Gastroesophageal sphincter (tissue), 3 donors: ENCODE results near the gene GNAO1.

ENCODE experiments used
- CTCF ChIP-seq, 4 experiments: fragments of 200-600 bp in 2 of 4; fragments of 450-650 bp in 2 of 4; sonication (generic) in 1 of 4; IDR thresholded peaks; one replicate each; pipeline ENCODE4 v1.5.1; 2017 to 2019; ENCODE audit warnings: antibody characterized with exemption in 4 of 4, mild to moderate bottlenecking in 2 of 4, moderate library complexity in 2 of 4
- EP300 ChIP-seq: sonication (generic); formaldehyde crosslinking; IDR thresholded peaks from one replicate; pipeline ENCODE4 v1.6.1; 2017; ENCODE audit warnings: antibody characterized with exemption, mild to moderate bottlenecking

DNA sequence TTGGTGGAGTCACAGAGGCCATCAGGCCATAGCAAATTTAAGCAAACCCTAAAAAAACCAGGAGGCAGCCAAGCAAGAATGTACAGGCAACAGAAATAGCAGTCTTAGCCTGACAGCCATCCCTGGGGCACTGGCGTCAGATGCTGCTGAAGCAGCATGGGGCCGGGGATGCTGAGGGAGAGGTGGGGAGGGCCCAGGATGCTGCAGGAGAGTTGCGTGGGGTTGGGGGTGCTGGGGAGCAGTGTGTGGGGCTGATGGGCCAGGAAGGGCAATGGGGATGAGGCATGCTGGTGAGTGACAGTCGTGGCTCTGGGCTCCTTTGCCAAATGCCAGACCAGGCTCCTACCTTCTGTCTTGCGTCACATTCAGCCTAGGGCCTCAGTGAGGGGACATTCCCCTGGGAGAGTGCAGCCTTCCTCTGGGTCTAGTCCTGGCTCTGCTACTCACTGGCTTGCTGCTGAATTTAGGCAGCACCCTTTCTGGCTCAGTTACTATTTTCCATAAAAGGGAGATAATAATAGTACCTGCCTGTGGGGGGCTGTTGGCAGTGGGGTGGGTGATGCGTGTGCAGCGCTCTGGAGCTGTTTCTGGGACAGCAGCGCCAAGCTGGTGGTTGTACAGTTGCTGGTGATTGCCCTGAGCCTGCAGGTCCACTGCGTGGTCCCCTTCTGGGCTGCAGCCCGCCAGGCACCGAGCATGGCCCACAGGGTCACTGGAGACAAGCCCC lies 146.0 kb downstream of the GNAO1 start:
- TF ChIP-seq CTCF (IDR thresholded peaks at IDR 0.05) (no peak), EP300 (no peak)
